Colon (tissue), 2 donors: ENCODE results near the gene MYO18A.

Experiments used
- FAIRE-seq: peaks from 2 replicates; lab custom pipeline; 2012; peaks lifted over from hg19 to GRCh38; lab: Jason Lieb, UNC
- donor health status: control.
- donor health status: control.

Gene MYO18A

GRCh38 chr17:29125651-29126050 is 54.5 kb downstream of the MYO18A start:
- FAIRE-seq: no peak

DNA sequence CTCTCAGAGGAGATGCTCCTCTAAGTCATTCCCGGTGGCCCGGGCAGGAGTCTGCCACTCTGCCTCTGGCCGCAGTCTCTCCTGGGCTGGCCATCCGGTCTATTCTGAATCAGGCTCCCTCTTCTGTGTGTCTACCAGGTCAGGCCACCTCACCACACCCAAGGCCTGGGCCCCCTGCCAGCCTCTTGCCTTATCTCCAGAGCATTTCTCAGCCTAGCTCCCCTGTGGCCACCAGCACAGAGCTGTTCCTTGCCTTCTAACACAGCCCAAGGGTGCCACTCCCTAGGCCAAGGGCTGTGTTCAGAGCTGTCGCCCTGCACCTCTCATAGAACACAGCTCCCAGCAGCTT is 55.3 kb downstream of the MYO18A start:
- FAIRE-seq: no peak

DNA sequence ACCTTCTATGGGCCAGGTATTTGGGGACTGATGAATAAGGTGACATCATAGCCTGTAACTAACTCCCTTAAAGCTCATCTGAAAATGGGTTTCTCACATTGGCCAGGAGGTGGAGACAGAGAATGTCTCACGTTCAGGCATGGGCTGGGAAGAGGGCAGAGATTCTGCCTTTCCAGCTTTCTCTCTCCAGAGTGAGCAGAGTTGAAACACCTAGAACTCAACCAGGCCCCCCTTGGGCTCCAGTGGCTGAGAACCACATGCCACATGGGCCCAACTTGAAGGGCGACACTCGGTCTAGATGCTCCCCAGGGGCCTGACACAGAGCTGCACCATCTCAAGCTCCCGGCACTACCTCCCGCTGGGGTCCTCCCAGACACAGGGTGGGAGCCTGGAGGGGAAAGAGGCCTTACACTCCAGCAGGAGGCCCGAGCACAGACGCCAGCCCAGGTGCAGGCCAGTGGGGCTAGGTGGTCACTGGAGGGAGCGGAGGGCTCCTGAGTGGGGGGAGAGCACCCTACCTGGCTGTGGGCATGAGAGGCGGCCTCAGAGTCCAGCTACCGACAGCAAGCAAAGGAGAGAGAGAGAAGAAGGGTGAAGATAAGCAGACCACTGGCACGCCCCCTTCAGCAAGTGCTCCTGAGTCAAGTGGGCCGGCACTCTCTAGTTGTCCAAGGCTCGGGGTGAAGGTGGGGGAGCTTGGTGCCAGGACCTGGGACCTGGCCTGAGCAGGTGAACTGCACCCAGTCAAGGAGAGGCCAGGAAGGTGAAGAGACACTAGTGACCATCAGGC is 55.9 kb downstream of the MYO18A start:
- no peak for FAIRE-seq

GRCh38 chr17:29123111-29123510 is 57.1 kb downstream of the MYO18A start:
- FAIRE-seq: no peak

DNA sequence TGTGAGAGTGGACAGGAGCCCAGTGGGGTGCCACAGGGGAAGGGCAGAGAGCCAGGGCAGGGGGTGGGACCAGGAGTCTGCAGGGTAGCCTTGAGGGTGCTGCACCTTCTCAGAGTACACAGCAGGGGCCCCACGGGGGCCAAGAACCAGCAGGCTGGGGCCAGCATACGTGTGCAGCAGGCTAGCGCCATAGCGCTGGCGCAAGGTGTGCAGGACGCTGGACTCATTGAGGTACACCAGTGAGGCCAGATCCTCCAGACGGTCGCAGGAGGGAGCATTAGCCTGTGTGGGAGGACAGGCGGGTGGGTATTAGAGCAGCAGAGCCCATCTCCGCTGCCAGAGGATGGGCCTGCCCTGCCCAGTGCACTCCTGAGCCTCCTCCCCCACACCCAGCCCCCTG is 58.8 kb downstream of the MYO18A start:
- FAIRE-seq: no peak

GRCh38 chr17:29120433-29120832 is 59.8 kb downstream of the MYO18A start:
- no peak for FAIRE-seq

- no peak for FAIRE-seq
Measured at GRCh38 chr17:29119265-29119664, 60.9 kb downstream of the MYO18A start.

DNA sequence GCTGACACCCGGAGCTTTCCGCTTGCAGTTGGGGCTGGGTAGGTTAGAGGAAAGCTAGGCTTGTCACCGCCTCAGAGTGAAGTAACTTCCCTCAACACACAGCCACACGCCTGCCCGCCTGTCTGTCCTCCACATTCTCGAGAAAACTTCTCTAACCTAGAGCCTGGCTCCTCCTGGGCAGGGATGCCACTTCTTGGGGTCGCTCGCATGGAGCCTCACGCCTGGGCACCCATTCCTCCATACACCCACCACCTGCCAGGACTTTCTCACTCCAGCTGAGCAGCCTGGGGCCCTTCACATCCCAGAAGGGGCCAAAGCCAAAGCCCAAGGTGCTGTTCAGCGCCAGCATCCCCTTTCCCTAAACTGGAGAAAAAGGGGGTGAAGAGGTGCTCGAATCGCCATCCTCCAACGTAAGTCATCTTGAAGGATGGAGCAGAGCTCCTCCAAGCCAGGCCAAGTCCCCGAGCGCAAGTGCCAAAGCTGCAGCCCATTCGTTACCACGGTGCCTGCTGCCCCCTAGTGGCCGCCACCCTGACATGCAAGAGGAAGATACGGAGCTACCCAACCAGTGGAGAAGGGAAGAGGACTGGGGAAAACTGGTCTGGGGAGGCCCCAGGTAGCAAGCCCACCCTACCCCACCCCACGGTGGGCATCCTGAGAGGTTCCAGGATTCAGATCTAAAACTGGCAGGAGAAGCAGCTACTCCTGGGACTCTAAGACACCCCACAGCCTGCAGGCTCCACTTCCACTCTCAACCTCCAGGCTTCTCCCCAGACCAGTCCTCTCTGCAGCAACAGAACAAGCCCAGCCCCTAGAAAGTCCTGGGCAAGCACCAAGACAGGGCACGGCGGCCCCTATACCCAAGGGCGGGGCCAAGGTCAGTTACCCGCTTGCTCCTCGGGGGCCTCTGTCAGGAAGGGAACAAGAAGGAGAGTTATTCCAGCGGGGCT is 63.1 kb downstream of the MYO18A start:
- FAIRE-seq: no peak

DNA sequence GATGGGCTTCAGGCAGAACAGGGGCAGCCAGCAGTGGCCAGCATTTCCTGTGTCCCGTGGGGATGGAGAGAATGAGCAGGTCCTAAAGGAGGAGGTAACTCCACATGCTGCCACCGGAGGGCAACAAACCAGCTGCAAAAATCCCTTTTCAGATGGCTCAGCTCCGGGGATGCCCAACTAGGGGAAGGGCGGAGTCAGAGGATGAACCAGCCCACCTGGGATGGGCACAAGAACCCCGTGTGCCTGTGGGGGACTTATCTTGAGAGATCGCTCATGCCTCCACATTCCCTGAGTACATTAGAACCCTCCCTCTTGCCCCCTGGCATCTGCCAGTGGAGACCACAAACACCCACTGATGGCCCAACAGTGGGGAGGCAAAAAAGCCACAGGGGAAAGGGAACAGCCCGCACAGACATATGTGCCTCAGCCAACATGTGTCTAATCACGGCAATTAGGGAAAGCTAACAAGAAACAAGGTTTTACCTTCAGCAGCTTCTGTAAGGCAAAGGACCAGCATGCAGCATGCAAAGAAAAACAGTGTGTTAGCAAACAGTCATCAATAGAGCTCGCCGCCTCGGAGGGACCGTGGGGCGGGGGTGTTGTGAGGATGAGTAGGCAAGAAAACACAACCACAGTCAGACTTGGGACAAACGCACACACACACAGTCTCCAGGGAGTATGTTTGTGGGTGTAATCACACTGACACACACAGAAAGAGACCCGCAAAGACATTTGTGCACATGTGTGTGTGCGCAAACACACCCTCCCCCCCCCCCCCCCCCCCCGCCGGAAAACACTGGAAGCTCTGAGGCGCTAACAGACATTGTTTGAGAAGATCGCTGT is 64.0 kb downstream of the MYO18A start:
- FAIRE-seq: no peak

DNA sequence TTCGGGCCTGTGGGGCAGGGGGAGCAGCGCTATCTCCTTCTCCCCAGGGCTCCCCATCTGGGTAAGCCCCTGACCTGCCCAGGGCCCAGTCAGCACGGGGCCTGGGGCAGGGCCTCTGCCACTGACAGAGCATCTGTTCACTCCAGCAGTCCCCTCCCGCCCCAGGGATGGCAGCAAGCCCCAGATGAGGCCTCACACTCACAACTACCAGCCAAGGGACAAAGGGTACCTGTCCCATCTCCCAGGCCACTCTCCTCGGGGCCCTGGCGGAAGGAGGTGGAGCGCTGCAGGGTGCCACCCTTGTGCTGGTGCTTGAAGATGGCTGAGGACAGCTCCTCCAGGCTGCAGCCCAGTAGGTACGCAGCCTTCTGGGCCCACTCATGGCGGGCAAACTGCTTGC is 64.8 kb downstream of the MYO18A start:
- FAIRE-seq: no peak

DNA sequence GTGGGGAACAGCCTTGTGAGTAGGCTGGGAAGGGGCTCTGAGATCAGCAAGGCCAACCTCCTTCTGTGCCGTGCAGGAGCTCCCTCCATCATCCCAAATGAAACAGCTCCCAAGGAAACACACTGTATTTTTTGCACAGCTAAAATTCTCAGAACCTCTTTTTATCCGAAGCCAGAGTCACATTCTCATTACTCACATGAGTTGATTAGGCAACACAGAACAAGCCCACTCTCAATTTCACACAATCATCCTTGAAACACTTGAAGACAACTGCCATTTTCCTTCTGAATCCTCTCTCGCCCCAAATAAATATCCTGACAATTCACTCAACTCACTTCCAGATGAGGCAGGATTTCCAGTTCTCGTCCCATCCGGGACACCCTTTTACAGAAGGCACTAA is 66.1 kb downstream of the MYO18A start:
- FAIRE-seq: no peak

- FAIRE-seq: no peak
Measured at GRCh38 chr17:29113334-29113733, 66.9 kb downstream of the MYO18A start.

DNA sequence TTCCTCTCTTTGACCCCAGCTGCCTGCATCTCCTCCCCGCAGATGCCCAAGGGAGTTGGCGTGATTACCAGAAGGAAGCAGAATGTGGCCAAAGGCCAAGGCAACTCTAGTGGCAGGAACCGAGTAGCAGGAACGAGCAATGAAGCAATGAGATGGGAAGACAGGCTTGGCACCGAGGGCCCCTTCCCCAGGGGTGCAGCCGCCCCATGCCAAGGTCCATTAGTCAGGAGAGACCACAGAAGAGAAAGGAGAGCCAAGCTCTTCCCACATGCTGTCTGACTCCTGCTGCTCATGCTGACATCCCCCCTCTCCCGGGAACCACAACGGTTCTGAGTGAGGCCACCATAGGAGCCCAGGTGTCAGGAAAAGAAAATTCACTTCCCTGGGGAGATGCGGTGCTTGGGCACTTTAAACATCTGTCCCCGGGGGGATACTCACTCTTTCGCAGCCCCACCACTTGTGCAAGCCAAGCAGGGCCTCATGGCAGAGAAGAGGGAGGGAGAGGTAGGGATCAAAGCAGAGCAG is 67.4 kb downstream of the MYO18A start:
- no peak for FAIRE-seq

- FAIRE-seq: no peak
Measured at GRCh38 chr17:29111816-29112499, 68.2 kb downstream of the MYO18A start.

GRCh38 chr17:29110372-29110757 is 69.8 kb downstream of the MYO18A start:
- FAIRE-seq: no peak

GRCh38 chr17:29109477-29110371 is 70.5 kb downstream of the MYO18A start:
- no peak for FAIRE-seq

- FAIRE-seq: no peak
Measured at GRCh38 chr17:29108823-29109476, 71.2 kb downstream of the MYO18A start.

GRCh38 chr17:29107933-29108822 is 72.0 kb downstream of the MYO18A start:
- no peak for FAIRE-seq

DNA sequence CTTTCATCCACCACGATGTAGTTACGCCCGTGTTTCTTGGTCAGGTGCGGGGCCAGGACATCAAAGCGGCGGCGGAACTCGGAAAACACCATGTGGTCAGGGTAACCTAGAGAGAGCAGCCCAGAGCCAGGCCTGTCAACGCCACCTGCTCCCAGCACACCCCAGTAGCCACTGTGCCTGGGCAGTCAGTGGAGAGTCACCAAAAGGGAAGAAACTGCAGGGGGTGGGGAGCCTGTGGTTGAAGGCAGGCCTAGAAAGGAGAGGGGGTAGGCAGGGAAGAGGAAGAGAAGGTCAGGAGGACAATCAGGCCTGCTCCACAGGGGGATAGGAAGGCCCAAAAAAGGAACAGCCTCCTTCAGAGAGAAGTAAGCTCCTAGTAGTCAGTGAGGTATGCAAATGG is 73.1 kb downstream of the MYO18A start:
- FAIRE-seq: no peak
